Panc1 (cell line): ENCODE results near the gene NAA38.

Experiments used
- CTCF ChIP-seq: fragments of 450-650 bp; IDR thresholded peaks from 2 replicates; pipeline ENCODE4 v1.5.1; 2017; ENCODE audit warnings: mild to moderate bottlenecking
- POLR2AphosphoS5 ChIP-seq: IDR thresholded peaks from 2 replicates; pipeline ENCODE4 v1.6.1; 2012; ENCODE audit warnings: mild to moderate bottlenecking, low read depth, low read length, moderate library complexity
- TCF7L2 ChIP-seq: IDR thresholded peaks from 2 replicates; pipeline ENCODE4 v1.6.1; 2011; ENCODE audit warnings: mild to moderate bottlenecking, low read depth, low read length, inconsistent platforms

DNA sequence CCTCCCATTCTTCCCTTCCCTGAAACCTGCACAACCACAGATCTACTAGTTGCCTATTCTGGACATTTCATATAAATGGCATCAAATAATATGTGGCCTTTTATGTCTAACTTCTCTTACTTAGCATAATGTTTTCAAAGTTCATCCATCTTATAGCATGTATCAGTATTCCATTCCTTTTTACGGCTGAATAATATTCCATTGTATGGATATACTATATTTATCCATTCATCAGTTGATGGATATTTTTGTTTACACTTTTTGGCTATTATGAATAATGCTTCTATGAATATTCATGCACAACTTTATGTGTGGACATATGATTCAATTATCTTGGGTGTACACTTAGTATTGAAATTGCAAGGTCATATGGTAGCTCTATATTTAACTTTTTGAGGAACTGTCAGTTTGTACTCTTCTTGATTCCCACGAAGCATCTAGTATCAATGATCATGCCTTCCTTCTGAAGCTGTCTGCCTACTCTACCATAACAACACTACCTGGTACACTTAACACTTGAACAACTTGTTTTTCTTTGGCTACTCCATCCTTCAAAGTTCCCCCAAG lies 18.5 kb upstream of the NAA38 start:
- TF ChIP-seq CTCF (no peak), POLR2AphosphoS5 (no peak), TCF7L2 (no peak)
